Neural progenitor cell (in vitro differentiated cells): ENCODE data around the gene CDCA3. TPM values are rescaled to one million over a fixed set of nuclear protein-coding genes. Genes with fewer than 3 reads are reported as not detected.
A peak's percentile ranks its signal among the peaks of the same experiment; 100 is the strongest.
"Not testable (repeated sequence)": the region's sequence is repeated elsewhere in the genome, so short reads cannot be mapped to it uniquely, and the experiment has no call there.

Source experiments
- DNase-seq: peaks from one replicate; pipeline ENCODE4 v3.0.0-alpha.2; 2016; ENCODE audit warnings: low spot score
- H2AFZ ChIP-seq: fragments of 200-600 bp; sonication (generic); replicated peaks from 2 replicates; pipeline ENCODE4 v1.6.1; 2016; ENCODE audit warnings: antibody characterized with exemption
- H3F3A ChIP-seq: fragments of 200-600 bp; sonication (generic); 2 replicates; pipeline ENCODE4 v1.6.1; 2016; ENCODE audit warnings: antibody characterized with exemption, low read depth
- H3K27ac ChIP-seq: fragments of 200-600 bp; sonication (generic); 2 replicates; pipeline ENCODE4 v1.5.1; 2016; ENCODE audit warnings: mild to moderate bottlenecking
- H3K27me3 ChIP-seq: fragments of 200-600 bp; sonication (generic); 2 replicates; pipeline ENCODE4 v1.6.1; 2016; ENCODE audit warnings: mild to moderate bottlenecking, moderate library complexity
- H3K36me3 ChIP-seq: fragments of 200-600 bp; sonication (generic); 2 replicates; pipeline ENCODE4 v1.5.1; 2016
- H3K4me1 ChIP-seq: fragments of 200-600 bp; sonication (generic); 2 replicates; pipeline ENCODE4 v1.6.1; 2016; ENCODE audit warnings: mixed run types
- H3K4me2 ChIP-seq: fragments of 200-600 bp; sonication (generic); 2 replicates; pipeline ENCODE4 v1.6.1; 2016
- H3K4me3 ChIP-seq: fragments of 200-600 bp; sonication (generic); 2 replicates; pipeline ENCODE4 v1.5.1; 2016
- H3K79me2 ChIP-seq: fragments of 200-600 bp; sonication (generic); 2 replicates; pipeline ENCODE4 v1.6.1; 2016; ENCODE audit warnings: low read depth
- H3K9ac ChIP-seq: fragments of 200-600 bp; sonication (generic); 2 replicates; pipeline ENCODE4 v1.6.1; 2016
- H3K9me3 ChIP-seq: fragments of 200-600 bp; sonication (generic); 2 replicates; pipeline ENCODE4 v1.5.1; 2016; ENCODE audit warnings: low read depth
- H4K20me1 ChIP-seq: fragments of 200-600 bp; sonication (generic); 2 replicates; pipeline ENCODE4 v1.6.1; 2016; ENCODE audit warnings: low read depth
- H3K27ac Mint-ChIP-seq: 3 replicates; pipeline ENCODE4 v1.8.0; 2021; ENCODE audit warnings: mixed read lengths
- H3K27me3 Mint-ChIP-seq: 2 replicates; pipeline ENCODE4 v1.8.0; 2022; ENCODE audit warnings: low read depth, mild to moderate bottlenecking, inconsistent platforms, moderate library complexity, mixed read lengths; ENCODE audit not compliant: insufficient read depth
- H3K36me3 Mint-ChIP-seq: 3 replicates; pipeline ENCODE4 v1.8.0; 2021; ENCODE audit warnings: mixed read lengths
- H3K4me1 Mint-ChIP-seq: 3 replicates; pipeline ENCODE4 v1.8.0; 2021; ENCODE audit warnings: mixed read lengths
- H3K4me3 Mint-ChIP-seq: 3 replicates; pipeline ENCODE4 v1.8.0; 2021; ENCODE audit warnings: mild to moderate bottlenecking, moderate library complexity, mixed read lengths
- H3K9me3 Mint-ChIP-seq: 3 replicates; pipeline ENCODE4 v1.8.0; 2020; ENCODE audit warnings: mixed read lengths
- CTCF ChIP-seq: fragments of 200-600 bp; sonication (generic); IDR thresholded peaks from 2 replicates; pipeline ENCODE4 v1.5.1; 2017; ENCODE audit warnings: antibody characterized with exemption, mild to moderate bottlenecking
- EZH2 ChIP-seq: fragments of 200-600 bp; sonication (generic); IDR thresholded peaks from 2 replicates; pipeline ENCODE4 v1.6.1; 2017; ENCODE audit warnings: antibody characterized with exemption, mild to moderate bottlenecking, moderate library complexity
- EZH2phosphoT487 ChIP-seq: fragments of 200-600 bp; sonication (generic); IDR thresholded peaks from 2 replicates; pipeline ENCODE4 v1.6.1; 2017; ENCODE audit warnings: antibody characterized with exemption
- total RNA-seq: library from RNA; depleted of rRNA; stranded (reverse); fragments of >200 nt; gene quantifications from 2 replicates; pipeline ENCODE4 v1.2.3, GENCODE V29; 2015; ENCODE audit warnings: low replicate concordance

CDCA3 gene
- total RNA-seq, 1 donor from 2014 or later = 62.1 TPM

- Mint-ChIP-seq H3K4me3 (no peak overlapping the region), H3K4me1 (peaks cover 34% of the 10 kb centered on the region), H3K27me3 (no peaks in the 10 kb centered on the region), H3K36me3 (peaks cover 5% of the 10 kb centered on the region), H3K9me3 (no peaks in the 10 kb centered on the region), H3K27ac (no peak overlapping the region)
- Histone ChIP-seq H3K4me1 (peaks cover 23% of the 10 kb centered on the region), H2AFZ (no peak overlapping the region), H3K4me3 (no peak overlapping the region), H3K27ac (no peak overlapping the region), H3F3A (peaks cover 48% of the 10 kb centered on the region), H3K4me2 (no peak overlapping the region), H4K20me1 (no peaks in the 10 kb centered on the region), H3K36me3 (no peaks in the 10 kb centered on the region), H3K27me3 (no peaks in the 10 kb centered on the region), H3K79me2 (no peaks in the 10 kb centered on the region), H3K9me3 (no peaks in the 10 kb centered on the region), H3K9ac (no peak overlapping the region)
- TF ChIP-seq CTCF = no peak
- no peak for TF ChIP-seq EZH2phosphoT487
- TF ChIP-seq EZH2 = no peak
- DNase-seq = no peak
Measured at GRCh38 chr12:6887460-6887859, 36.4 kb upstream of the CDCA3 start.

GRCh38 chr12:6886206-6886999, 35.3 kb upstream of the CDCA3 start:
- not testable (repeated sequence) for H3K79me2 ChIP-seq, H3K27me3 Mint-ChIP-seq, H3K36me3 Mint-ChIP-seq, H4K20me1 ChIP-seq, H3K9me3 ChIP-seq, H3K36me3 ChIP-seq, H3K27me3 ChIP-seq, H3K9me3 Mint-ChIP-seq, H3K9ac ChIP-seq
- Mint-ChIP-seq H3K27ac (peak overlapping the region; percentile 94), H3K4me1 (peaks cover 29% of the 10 kb centered on the region), H3K4me3 (peak overlapping the region; percentile 55)
- Histone ChIP-seq H2AFZ (peak overlapping the region; percentile 57), H3F3A (peaks cover 43% of the 10 kb centered on the region), H3K27ac (peak overlapping the region; percentile 83), H3K4me2 (peak overlapping the region; percentile 75), H3K4me3 (peak overlapping the region; percentile 32), H3K4me1 (peaks cover 23% of the 10 kb centered on the region)
- DNase-seq = peak; percentile 23

- Histone ChIP-seq H3K9ac (no peak overlapping the region), H3K27me3 (no peaks in the 10 kb centered on the region), H2AFZ (no peak overlapping the region), H3K4me3 (no peak overlapping the region), H3K79me2 (no peaks in the 10 kb centered on the region), H3K27ac (no peak overlapping the region), H3K4me2 (no peak overlapping the region), H3K36me3 (no peaks in the 10 kb centered on the region), H3K9me3 (no peaks in the 10 kb centered on the region), H3K4me1 (peaks cover 16% of the 10 kb centered on the region), H3F3A (peaks cover 28% of the 10 kb centered on the region), H4K20me1 (no peaks in the 10 kb centered on the region)
- Mint-ChIP-seq H3K4me3 (no peak overlapping the region), H3K9me3 (no peaks in the 10 kb centered on the region), H3K36me3 (peaks cover 5% of the 10 kb centered on the region), H3K27ac (no peak overlapping the region), H3K4me1 (peaks cover 19% of the 10 kb centered on the region), H3K27me3 (no peaks in the 10 kb centered on the region)
- TF ChIP-seq EZH2phosphoT487 (no peak), CTCF (no peak), EZH2 (no peak)
- no peak for DNase-seq
Measured at GRCh38 chr12:6884539-6884938, 33.5 kb upstream of the CDCA3 start.

- H3K4me3 ChIP-seq = no peak overlapping the region
- no peak overlapping the region for H3K27ac ChIP-seq
- no peak overlapping the region for H3K27ac Mint-ChIP-seq
- H2AFZ ChIP-seq = no peak overlapping the region
- no peaks in the 10 kb centered on the region for H3K27me3 Mint-ChIP-seq
- DNase-seq = no peak
- H3F3A ChIP-seq = peaks cover 28% of the 10 kb centered on the region
- no peak overlapping the region for H3K9ac ChIP-seq
- no peaks in the 10 kb centered on the region for H3K9me3 ChIP-seq
- no peaks in the 10 kb centered on the region for H3K27me3 ChIP-seq
- H3K4me1 Mint-ChIP-seq = peaks cover 18% of the 10 kb centered on the region
- no peaks in the 10 kb centered on the region for H4K20me1 ChIP-seq
- H3K4me1 ChIP-seq = peaks cover 16% of the 10 kb centered on the region
- H3K4me3 Mint-ChIP-seq = no peak overlapping the region
- no peak for TF ChIP-seq EZH2
- no peak for TF ChIP-seq CTCF
- TF ChIP-seq EZH2phosphoT487 = no peak
- no peaks in the 10 kb centered on the region for H3K9me3 Mint-ChIP-seq
- peaks cover 8% of the 10 kb centered on the region for H3K36me3 Mint-ChIP-seq
- no peaks in the 10 kb centered on the region for H3K36me3 ChIP-seq
- no peak overlapping the region for H3K4me2 ChIP-seq
- no peaks in the 10 kb centered on the region for H3K79me2 ChIP-seq
Measured at GRCh38 chr12:6883683-6884082, 32.6 kb upstream of the CDCA3 start.
